ENCODE results near the gene CWH43. TPM values are rescaled to one million over a fixed set of nuclear protein-coding genes. Genes with fewer than 3 reads are reported as not detected.
"Not testable (repeated sequence)": the region's sequence is repeated elsewhere in the genome, so short reads cannot be mapped to it uniquely, and the experiment has no call there.

The CWH43 gene
- total RNA-seq, 1 experiment from 2014 or later = 3.0 TPM

- ChIA-PET POLR2A (ENCODE audit: unreplicated experiment) (no interaction called here), CTCF (no interaction called here)
- H3K9ac ChIP-seq (ENCODE audit: low read length) = no peak overlapping the region; the same call in 1 of the 2 replicates
Measured at GRCh38 chr4:48949086-48949485, 37.0 kb upstream of the CWH43 start.

GRCh38 chr4:48949518-48950219 lies 36.4 kb upstream of the CWH43 start:
- Histone ChIP-seq H3K9ac (ENCODE audit: low read length) (no peak overlapping the region; the same call in 1 of the 2 replicates), H3K27ac (ENCODE audit: low read length) (peak overlapping the region; percentile 73), H3K4me1 (ENCODE audit: insufficient read depth, low read length) (peaks cover 41% of the 10 kb centered on the region), H2AFZ (ENCODE audit: low read length) (peak overlapping the region; percentile 50; the same call in 1 of the 2 replicates), H3K9me2 (replicated peaks; ENCODE audit: low read length) (no peaks in the 10 kb centered on the region), H3K36me3 (ENCODE audit: low read depth, low read length) (no peaks in the 10 kb centered on the region), H3K79me2 (ENCODE audit: low read length) (no peaks in the 10 kb centered on the region), H3K27me3 (ENCODE audit: low read length) (no peaks in the 10 kb centered on the region), H4K20me1 (ENCODE audit: low read length) (no peaks in the 10 kb centered on the region), H3K4me3 (ENCODE audit: low read length) (no peak overlapping the region), H3K4me2 (ENCODE audit: low read length) (peak overlapping the region; percentile 35), H3F3A (ENCODE audit: low read length, unreplicated experiment) (peaks cover 10% of the 10 kb centered on the region), H3K9me3 (ENCODE audit: low read length) (no peaks in the 10 kb centered on the region)
- BruUV-seq (replicated peaks) = no TSS peak
- POLR2A ChIA-PET (ENCODE audit: unreplicated experiment) = interaction anchor here (0.5 kb wide), 1 partner anchor 48 kb away, joined by 3 read pairs; no protein-coding TSS in a partner anchor
- ATAC-seq (peak; percentile 57), DNase-seq (peak; percentile 76)
- CTCF ChIA-PET = no interaction called here
- intact Hi-C loops (cut with micrococcal nuclease) = no loop called here
- TF ChIP-seq EZH2 (IDR thresholded peaks at IDR 0.05; ENCODE audit: low read length, unreplicated experiment) (no peak), EZH2phosphoT487 (IDR thresholded peaks at IDR 0.05; ENCODE audit: borderline replicate concordance, low read length) (no peak)
- TF ChIP-seq, protein P1, sequence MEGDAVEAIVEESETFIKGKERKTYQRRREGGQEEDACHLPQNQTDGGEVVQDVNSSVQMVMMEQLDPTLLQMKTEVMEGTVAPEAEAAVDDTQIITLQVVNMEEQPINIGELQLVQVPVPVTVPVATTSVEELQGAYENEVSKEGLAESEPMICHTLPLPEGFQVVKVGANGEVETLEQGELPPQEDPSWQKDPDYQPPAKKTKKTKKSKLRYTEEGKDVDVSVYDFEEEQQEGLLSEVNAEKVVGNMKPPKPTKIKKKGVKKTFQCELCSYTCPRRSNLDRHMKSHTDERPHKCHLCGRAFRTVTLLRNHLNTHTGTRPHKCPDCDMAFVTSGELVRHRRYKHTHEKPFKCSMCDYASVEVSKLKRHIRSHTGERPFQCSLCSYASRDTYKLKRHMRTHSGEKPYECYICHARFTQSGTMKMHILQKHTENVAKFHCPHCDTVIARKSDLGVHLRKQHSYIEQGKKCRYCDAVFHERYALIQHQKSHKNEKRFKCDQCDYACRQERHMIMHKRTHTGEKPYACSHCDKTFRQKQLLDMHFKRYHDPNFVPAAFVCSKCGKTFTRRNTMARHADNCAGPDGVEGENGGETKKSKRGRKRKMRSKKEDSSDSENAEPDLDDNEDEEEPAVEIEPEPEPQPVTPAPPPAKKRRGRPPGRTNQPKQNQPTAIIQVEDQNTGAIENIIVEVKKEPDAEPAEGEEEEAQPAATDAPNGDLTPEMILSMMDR (conservative IDR thresholded peaks at IDR 0.05; ENCODE audit: low read depth, low read length) = no peak

More at GRCh38 chr4:48949086-48949485, 37.0 kb upstream of the CWH43 start:
- no peaks in the 10 kb centered on the region for H3K79me2 ChIP-seq (ENCODE audit: low read length)
- H3K27me3 ChIP-seq (ENCODE audit: low read length) = no peaks in the 10 kb centered on the region
- H3K27ac ChIP-seq (ENCODE audit: low read length) = peak overlapping the region; percentile 73
- intact Hi-C loops (cut with micrococcal nuclease) = no loop called here
- H3F3A ChIP-seq (ENCODE audit: low read length, unreplicated experiment) = peaks cover 10% of the 10 kb centered on the region
- H3K36me3 ChIP-seq (ENCODE audit: low read depth, low read length) = no peaks in the 10 kb centered on the region
- no peak for TF ChIP-seq EZH2phosphoT487 (IDR thresholded peaks at IDR 0.05; ENCODE audit: borderline replicate concordance, low read length)
- TF ChIP-seq EZH2 (IDR thresholded peaks at IDR 0.05; ENCODE audit: low read length, unreplicated experiment) = no peak
- TF ChIP-seq, protein P1 (conservative IDR thresholded peaks at IDR 0.05; ENCODE audit: low read depth, low read length) = no peak
- H3K9me3 ChIP-seq (ENCODE audit: low read length) = no peaks in the 10 kb centered on the region
- ATAC-seq (no peak), DNase-seq (no peak)
- H2AFZ ChIP-seq (ENCODE audit: low read length) = peak overlapping the region; percentile 50; the same call in 1 of the 2 replicates
- peak overlapping the region; percentile 35 for H3K4me2 ChIP-seq (ENCODE audit: low read length)
- BruUV-seq (replicated peaks) = no TSS peak
- H3K4me1 ChIP-seq (ENCODE audit: insufficient read depth, low read length) = peaks cover 39% of the 10 kb centered on the region
- H4K20me1 ChIP-seq (ENCODE audit: low read length) = no peaks in the 10 kb centered on the region
- no peak overlapping the region for H3K4me3 ChIP-seq (ENCODE audit: low read length)
- no peaks in the 10 kb centered on the region for H3K9me2 ChIP-seq (replicated peaks; ENCODE audit: low read length)

DNA sequence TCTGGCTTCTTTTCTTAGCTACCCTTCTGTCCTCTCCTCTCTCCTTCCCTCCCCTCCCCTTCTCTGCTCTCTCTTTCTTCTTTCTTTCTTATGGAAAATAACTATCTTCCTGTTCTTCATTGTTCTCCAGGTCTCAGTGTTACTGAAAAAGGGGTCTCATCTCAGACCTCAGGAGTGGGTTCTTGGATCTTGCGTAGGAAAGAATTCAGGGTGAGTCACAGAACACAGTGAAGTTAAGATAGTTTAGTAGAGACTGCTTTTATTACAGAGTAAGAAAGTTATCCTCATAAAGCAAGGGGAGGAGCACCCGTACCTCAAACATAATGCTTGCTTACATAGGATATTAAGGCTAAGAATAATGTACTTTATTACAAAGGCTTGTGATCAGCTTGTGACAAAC lies 31.8 kb upstream of the CWH43 start:
- ATAC-seq (peak; percentile 78), DNase-seq (peak; percentile 57)
- intact Hi-C loops (cut with micrococcal nuclease) = loop anchor here (1.0 kb wide), 1 partner anchor 10 kb away; no protein-coding TSS in a partner anchor
- H3K27ac ChIP-seq (ENCODE audit: low read length) = peak overlapping the region; percentile 91
- peak overlapping the region; percentile 80 for H2AFZ ChIP-seq (ENCODE audit: low read length)
- peak overlapping the region; percentile 44 for H3K9ac ChIP-seq (ENCODE audit: low read length)
- H3K9me2 ChIP-seq (replicated peaks; ENCODE audit: low read length) = no peaks in the 10 kb centered on the region
- peak overlapping the region; percentile 55 for H3K4me3 ChIP-seq (ENCODE audit: low read length)
- no peaks in the 10 kb centered on the region for H4K20me1 ChIP-seq (ENCODE audit: low read length)
- no peaks in the 10 kb centered on the region for H3K27me3 ChIP-seq (ENCODE audit: low read length)
- peaks cover 46% of the 10 kb centered on the region for H3K4me1 ChIP-seq (ENCODE audit: insufficient read depth, low read length)
- H3K79me2 ChIP-seq (ENCODE audit: low read length) = no peaks in the 10 kb centered on the region
- peaks cover 5% of the 10 kb centered on the region for H3F3A ChIP-seq (ENCODE audit: low read length, unreplicated experiment)
- H3K4me2 ChIP-seq (ENCODE audit: low read length) = peak overlapping the region; percentile 82
- ChIA-PET POLR2A (ENCODE audit: unreplicated experiment) (no interaction called here), CTCF (no interaction called here)
- H3K36me3 ChIP-seq (ENCODE audit: low read depth, low read length) = no peaks in the 10 kb centered on the region
- no peak for TF ChIP-seq EZH2 (IDR thresholded peaks at IDR 0.05; ENCODE audit: low read length, unreplicated experiment)
- no peak for TF ChIP-seq EZH2phosphoT487 (IDR thresholded peaks at IDR 0.05; ENCODE audit: borderline replicate concordance, low read length)
- TF ChIP-seq, protein P1 (conservative IDR thresholded peaks at IDR 0.05; ENCODE audit: low read depth, low read length) = no peak
- no peaks in the 10 kb centered on the region for H3K9me3 ChIP-seq (ENCODE audit: low read length)
- no TSS peak for BruUV-seq (replicated peaks)

- intact Hi-C loops (cut with micrococcal nuclease); H3K79me2 ChIP-seq (ENCODE audit: low read length); H4K20me1 ChIP-seq (ENCODE audit: low read length); H3K9ac ChIP-seq (ENCODE audit: low read length); CTCF ChIA-PET; H2AFZ ChIP-seq (ENCODE audit: low read length); H3K9me2 ChIP-seq (replicated peaks; ENCODE audit: low read length); DNase-seq; H3K36me3 ChIP-seq (ENCODE audit: low read depth, low read length); H3F3A ChIP-seq (ENCODE audit: low read length, unreplicated experiment); POLR2A ChIA-PET (ENCODE audit: unreplicated experiment); H3K27ac ChIP-seq (ENCODE audit: low read length); ATAC-seq; H3K27me3 ChIP-seq (ENCODE audit: low read length); H3K4me2 ChIP-seq (ENCODE audit: low read length); H3K4me3 ChIP-seq (ENCODE audit: low read length); BruUV-seq (replicated peaks); H3K9me3 ChIP-seq (ENCODE audit: low read length): not testable (repeated sequence)
- H3K4me1 ChIP-seq (ENCODE audit: insufficient read depth, low read length) = peaks cover 37% of the 10 kb centered on the region
Measured at GRCh38 chr4:48957366-48957765, 28.7 kb upstream of the CWH43 start.

Data from PC-3 (cell line).